Endothelial cell of umbilical vein (primary cell): Measurements from ENCODE around the gene PCDHGA1.

Experiments
- EZH2 ChIP-seq: IDR thresholded peaks from 2 replicates; pipeline ENCODE4 v1.6.1; 2012; ENCODE audit warnings: borderline replicate concordance, low read depth, mild to moderate bottlenecking, moderate library complexity, low read length, inconsistent platforms; ENCODE audit not compliant: severe bottlenecking
- FOS ChIP-seq: IDR thresholded peaks from 2 replicates; pipeline ENCODE4 v1.6.1; 2011; ENCODE audit warnings: mild to moderate bottlenecking, low read length, moderate library complexity, borderline replicate concordance; ENCODE audit not compliant: insufficient read depth
- GATA2 ChIP-seq: IDR thresholded peaks from 2 replicates; pipeline ENCODE4 v1.7.0; 2011; ENCODE audit warnings: low read depth, mild to moderate bottlenecking, moderate library complexity, mixed read lengths, low read length; ENCODE audit not compliant: insufficient read length, insufficient read depth
- JUN ChIP-seq: IDR thresholded peaks from 2 replicates; pipeline ENCODE4 v1.6.1; 2011; ENCODE audit warnings: borderline replicate concordance, low read depth; ENCODE audit not compliant: insufficient read length, insufficient read depth
- MYC ChIP-seq: IDR thresholded peaks from one replicate; pipeline ENCODE4 v1.6.1; 2011; ENCODE audit warnings: mild to moderate bottlenecking, low read depth, low read length
- POLR2A ChIP-seq: IDR thresholded peaks from 2 replicates; pipeline ENCODE4 v1.6.1; 2012; ENCODE audit warnings: low read depth, mild to moderate bottlenecking, control low read depth, low read length
- POLR2AphosphoS5 ChIP-seq: IDR thresholded peaks from 2 replicates; pipeline ENCODE4 v1.6.1; 2012; ENCODE audit warnings: low read depth, mild to moderate bottlenecking, control low read depth, low read length, moderate library complexity; ENCODE audit not compliant: insufficient read depth
- TF ChIP-seq, protein P1 (sequence below), 2 donors: IDR thresholded peaks; 1 replicate in 1 of 2; 2 replicates in 1 of 2; pipeline ENCODE4 v1.5.1; 2011; ENCODE audit warnings: low read length in 2 of 2, mild to moderate bottlenecking in 2 of 2, moderate library complexity in 2 of 2, control low read depth in 1 of 2, inconsistent platforms in 1 of 2, low read depth in 1 of 2; ENCODE audit not compliant: insufficient read depth in 1 of 2; ENCODE audit errors: extremely low read depth in 1 of 2
- TF ChIP-seq, protein P2 (sequence below): IDR thresholded peaks from 2 replicates; pipeline ENCODE4 v1.6.1; 2011; ENCODE audit not compliant: insufficient read depth, insufficient read length

DNA sequence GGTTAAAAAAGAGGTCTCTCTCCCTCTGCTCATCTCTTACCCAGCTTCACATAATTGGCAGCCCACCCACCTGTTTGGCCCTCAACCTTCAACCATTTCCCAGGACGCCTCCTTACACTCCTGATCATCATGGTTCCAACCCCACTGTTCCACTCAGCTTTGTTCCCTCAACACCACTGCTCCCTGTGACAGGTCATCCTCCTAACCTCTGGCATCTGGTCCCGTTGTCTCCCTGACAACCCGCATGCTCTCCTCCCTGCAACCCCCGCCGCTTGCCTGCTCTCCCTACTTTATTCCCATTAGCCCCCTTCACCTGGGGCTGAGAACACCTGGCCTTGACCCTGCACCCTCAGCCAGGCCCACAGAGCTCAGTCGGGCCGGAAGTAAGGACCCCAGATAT lies 171.4 kb downstream of the PCDHGA1 start:
- TF ChIP-seq POLR2A = no peak
- TF ChIP-seq, protein P1, sequence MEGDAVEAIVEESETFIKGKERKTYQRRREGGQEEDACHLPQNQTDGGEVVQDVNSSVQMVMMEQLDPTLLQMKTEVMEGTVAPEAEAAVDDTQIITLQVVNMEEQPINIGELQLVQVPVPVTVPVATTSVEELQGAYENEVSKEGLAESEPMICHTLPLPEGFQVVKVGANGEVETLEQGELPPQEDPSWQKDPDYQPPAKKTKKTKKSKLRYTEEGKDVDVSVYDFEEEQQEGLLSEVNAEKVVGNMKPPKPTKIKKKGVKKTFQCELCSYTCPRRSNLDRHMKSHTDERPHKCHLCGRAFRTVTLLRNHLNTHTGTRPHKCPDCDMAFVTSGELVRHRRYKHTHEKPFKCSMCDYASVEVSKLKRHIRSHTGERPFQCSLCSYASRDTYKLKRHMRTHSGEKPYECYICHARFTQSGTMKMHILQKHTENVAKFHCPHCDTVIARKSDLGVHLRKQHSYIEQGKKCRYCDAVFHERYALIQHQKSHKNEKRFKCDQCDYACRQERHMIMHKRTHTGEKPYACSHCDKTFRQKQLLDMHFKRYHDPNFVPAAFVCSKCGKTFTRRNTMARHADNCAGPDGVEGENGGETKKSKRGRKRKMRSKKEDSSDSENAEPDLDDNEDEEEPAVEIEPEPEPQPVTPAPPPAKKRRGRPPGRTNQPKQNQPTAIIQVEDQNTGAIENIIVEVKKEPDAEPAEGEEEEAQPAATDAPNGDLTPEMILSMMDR (IDR thresholded peaks at IDR 0.05; ENCODE audit: extremely low read depth in 1 of 2, insufficient read depth in 1 of 2, low read depth in 1 of 2, low read length in 2 of 2) = no peak
- no peak for TF ChIP-seq EZH2
- TF ChIP-seq JUN = no peak
- TF ChIP-seq GATA2 = no peak
- TF ChIP-seq, protein P2, sequence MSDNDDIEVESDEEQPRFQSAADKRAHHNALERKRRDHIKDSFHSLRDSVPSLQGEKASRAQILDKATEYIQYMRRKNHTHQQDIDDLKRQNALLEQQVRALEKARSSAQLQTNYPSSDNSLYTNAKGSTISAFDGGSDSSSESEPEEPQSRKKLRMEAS = no peak
- TF ChIP-seq FOS = no peak
- no peak for TF ChIP-seq POLR2AphosphoS5
- no peak for TF ChIP-seq MYC
